RCC 7860 (cell line): ENCODE data around the gene MISP.
"Not testable (repeated sequence)": the region's sequence is repeated elsewhere in the genome, so short reads cannot be mapped to it uniquely, and the experiment has no call there.

Experiments used
- DNase-seq: peaks from one replicate; pipeline ENCODE4 v3.0.0-alpha.2; 2015; ENCODE audit warnings: low spot score
- FAIRE-seq: peaks from 2 replicates; lab custom pipeline; 2012; peaks lifted over from hg19 to GRCh38; lab: Jason Lieb, UNC

Gene MISP

DNA sequence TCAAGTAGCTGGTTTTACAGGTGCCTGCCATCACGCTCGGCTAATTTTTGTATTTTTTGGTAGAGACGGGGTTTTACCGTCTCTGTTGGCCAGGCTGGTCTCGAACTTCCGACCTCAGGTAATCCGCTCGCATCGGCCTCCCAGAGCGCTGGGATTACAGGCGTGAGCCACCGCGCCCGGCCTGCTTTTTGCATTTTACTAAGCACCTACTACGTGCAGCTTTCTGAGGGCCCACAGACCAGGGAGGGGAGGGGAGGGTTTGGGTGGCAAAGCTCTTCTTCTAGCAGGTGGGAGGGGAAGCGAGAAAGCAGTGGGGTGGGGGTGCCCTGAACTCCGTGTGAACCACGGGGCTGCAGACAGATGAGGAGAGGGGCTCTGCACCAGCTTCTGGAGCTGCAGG, 27.2 kb upstream of the MISP start:
- no peak for DNase-seq
- no peak for FAIRE-seq

DNA sequence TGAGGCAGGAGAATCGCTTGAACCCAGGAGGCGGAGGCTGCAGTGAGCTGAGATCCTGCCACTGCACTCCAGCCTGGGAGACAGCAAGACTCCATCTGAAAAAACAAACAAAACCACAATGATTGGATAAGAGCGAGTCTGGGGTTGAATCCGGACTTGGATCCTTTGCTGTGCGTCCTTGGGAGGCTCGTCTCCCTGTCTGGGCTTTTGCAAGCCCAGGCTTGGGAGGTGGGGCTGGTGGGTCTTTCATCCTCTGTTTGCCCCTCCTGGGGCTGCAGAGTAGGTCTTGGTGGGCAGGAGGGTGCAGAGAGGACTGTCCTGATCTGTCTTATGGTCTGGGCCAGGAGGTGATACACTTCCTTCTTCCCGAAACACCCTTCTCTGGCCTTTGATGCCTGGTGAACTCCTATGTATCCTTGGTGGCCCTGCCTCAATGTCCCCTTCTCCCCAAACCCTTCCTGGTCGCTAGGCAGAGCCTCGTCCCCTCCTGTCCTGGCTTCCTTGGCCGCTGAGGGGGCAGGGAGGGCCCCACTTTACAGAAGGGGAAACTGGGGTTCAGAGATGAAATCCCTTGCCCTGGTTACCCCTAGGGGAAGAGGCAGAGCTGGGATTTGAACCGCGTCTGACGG, 25.3 kb upstream of the MISP start:
- FAIRE-seq (no peak), DNase-seq (no peak)

DNA sequence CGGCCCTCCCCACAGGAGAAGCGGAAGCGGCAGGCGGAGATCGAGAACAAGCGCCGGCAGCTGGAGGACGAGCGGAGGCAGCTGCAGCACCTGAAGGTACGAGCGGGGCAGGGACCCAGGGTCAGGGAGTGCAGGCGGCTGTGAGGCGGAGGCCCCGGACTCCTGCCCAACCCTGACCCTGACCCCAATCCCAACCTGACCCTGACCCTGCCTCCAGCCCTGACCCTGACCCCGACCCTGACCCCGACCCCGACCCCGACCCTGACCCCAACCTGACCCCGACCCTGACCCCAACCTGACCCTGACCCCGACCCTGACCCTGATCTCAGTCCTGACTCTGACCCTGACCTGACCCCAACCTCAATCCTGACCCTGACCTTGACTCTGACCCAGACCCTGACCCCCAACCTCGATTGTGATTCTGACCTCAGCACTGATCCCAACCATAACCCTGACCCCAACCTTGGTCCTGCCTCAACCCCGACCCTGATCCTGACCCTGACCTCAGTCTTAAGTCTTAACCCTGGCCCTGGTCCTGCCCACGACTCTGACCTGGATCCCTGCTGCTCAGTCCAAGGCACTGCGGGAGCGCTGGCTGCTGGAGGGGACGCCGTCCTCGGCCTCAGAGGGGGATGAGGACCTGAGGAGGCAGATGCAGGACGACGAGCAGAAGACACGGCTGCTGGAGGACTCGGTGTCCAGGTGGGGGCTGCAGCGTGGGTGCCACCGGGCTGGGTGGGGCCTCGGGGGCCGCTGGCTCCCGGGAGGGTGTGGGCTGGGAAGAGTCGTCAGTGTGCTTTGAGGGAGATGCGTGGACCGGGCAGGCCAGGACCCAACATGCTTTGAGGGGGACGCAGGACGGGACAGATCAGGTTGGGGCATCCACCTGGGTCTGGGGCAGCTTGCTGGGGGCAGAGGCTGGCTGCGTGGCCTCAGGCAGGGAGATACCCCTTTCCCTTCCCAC, 23.6 kb upstream of the MISP start:
- FAIRE-seq (no peak), DNase-seq (no peak)

DNA sequence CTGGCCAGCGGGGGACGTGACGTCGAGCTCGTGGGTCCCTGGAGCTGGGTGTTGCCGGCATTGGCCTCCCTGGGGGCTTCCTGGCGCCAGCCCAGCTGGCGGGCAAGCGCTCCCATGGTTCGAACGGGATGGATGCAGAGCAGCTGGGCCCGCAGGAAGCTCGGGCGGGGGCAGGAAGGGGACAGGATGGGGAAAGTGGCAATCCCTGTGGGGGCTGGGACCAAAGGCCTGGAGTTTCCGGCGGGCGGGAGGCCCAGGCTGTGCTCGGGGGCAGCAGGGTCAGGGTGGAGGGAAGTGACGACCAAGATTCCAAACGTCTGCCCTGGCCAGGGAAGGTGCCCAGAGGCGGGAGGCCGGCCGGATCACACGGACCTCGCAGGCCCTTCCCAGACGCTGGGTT, 22.9 kb upstream of the MISP start:
- FAIRE-seq, result no peak
- DNase-seq, result no peak

DNA sequence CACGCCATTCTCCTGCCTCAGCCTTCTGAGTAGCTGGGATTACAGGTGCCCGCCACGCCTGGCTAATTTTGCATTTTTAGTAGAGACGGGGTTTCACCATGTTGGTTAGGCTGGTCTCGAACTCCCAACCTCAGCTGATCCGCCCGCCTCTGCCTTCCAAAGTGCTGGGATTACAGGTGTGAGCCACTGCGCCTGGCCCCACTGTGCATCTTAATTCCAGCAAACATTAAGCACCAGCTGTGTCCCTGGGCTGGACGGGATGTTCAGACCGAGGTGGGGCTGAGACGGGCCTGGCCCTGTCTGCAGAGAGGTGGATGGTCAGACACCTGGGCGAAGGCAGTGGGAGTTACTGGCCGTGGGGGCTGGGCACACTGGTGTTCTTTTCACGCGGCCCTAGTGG, 21.3 kb upstream of the MISP start:
- DNase-seq, FAIRE-seq: not testable (repeated sequence)

DNA sequence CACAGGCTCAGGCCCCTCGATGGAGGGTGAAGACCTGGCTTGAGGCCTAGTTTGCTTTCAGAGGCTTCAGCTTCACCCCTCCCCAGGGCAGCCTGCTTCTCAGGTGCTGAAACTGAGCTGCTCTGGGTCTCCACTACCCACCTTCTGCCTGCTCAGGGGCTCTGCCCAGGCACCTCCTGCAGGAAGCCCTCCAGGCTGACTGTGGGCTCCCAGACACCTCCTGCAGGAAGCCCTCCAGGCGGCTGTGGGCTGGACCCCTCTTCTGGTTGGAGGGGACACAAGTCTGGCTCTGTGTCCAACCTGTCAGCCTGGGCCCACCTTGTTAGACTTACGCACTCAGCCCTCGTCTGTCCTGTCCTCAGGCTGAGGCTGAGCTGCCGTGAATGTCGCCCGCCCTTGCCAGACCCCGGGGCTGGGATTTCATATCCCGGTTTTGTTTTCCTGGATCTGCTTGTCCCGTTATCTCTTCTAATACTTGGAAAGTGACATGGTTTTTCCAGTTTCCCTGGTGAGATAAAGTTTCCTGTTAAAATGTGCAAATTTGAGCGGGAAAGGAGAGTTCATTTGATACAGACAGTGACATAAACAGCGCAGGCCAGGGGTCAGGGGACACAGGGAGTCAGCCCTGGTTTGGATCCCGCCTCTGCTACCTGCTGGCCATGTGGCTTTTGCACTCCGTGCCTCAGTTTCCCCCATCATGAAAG, 20.8 kb upstream of the MISP start:
- FAIRE-seq (no peak), DNase-seq (no peak)

DNA sequence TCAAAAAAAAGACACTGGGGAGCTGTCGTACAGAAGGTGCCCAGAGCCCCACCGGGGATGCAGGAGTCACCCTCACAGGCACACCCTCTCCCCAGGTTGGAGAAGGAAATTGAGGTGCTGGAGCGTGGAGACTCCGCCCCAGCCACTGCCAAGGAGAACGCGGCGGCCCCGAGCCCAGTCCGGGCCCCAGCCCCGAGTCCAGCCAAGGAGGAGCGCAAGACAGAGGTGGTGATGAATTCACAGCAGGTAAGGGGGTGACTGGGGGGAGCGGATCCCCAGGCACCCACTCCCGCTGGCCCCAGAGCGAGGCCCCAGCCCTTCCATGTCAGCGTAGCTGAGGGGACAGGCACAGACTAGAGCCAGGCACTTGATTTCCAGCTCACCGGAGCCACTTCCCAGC, 19.9 kb upstream of the MISP start:
- no peak for FAIRE-seq

DNA sequence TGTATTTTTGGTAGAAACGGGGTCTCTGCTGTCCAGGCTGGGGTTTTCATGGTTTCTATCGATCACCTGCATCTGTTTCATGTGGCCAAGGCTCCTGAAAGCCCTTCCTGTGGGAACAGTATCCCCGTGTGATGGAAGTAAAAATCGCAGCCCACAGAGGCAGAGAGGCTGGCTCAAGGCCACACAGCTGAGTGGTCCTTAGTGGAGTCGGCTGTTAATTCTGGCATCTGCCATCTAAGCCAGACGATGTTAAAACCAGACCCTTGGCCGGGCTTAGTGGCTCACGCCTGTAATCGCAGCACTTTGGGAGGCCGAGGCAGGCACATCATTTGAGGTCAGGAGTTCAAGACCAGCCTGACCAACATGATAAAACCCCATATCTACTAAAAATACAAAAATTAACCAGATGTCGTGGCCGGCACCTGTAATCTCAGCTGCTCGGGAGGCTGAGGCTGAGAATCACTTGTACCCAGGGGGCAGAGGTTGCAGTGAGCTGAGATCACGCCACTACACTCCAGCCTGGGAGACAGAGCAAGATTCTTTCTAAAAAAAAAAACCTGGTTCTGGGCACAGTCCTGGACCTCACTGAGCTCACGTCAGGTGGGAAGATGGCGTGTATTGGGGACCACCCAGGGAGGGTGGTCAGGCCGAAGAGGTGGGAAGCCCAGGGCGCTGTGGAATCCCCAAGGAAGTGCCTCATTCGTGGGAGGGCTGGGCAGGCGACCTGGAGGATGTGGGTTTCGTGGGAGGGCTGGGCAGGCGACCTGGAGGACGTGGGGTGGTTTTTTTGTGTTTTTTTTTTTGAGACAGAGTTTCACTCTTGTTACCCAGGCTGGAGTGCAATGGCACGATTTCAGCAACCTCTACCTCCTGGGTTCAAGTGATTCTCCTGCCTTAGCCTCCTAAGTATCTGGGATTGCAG, 18.5 kb upstream of the MISP start:
- FAIRE-seq, result no peak

More for the DNA sequence above, 19.9 kb upstream of the MISP start:
- no peak for DNase-seq

DNA sequence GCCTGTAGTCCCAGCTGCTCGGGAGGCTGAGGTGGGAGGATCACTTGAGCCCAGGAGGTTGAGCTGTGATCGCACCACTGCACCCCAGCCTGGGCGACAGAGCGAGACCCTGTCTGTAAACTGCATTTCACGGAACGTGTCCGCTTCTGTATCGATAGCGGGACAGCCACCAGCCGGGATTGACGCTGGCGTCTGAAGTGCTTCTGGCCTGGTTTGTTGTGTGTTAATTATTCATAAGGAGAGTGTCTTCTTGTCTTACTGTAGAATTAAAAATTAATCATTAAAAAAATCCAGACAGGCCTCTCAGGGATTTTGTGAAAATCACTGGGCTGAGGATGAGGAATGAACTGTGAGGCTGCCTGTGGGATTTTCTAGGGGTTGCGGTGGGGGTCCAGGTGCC, 16.2 kb upstream of the MISP start:
- DNase-seq (peak; percentile 54), FAIRE-seq (peak; percentile 79)

More for the DNA sequence above, 18.5 kb upstream of the MISP start:
- DNase-seq, result no peak

DNA sequence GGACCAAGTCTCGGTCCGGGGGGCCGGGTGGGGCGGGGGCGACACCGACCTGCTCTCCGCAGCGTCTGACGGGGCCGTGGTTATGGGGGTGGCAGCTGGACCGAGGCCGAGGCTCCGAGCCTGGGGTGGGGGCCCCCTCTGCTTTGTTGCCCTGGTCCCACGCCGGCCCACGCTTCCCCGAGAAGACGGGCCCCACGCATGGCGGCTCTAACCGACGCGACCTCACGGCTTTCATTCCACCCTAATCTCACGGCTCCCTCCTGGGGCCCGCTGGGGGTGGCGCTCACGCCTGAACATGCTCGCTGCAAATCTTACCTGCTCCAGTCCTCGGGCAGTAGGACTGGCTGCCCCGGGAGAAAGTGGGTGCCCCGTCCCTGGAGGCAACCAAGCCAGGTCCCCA, 14.8 kb upstream of the MISP start:
- DNase-seq (no peak), FAIRE-seq (no peak)

DNA sequence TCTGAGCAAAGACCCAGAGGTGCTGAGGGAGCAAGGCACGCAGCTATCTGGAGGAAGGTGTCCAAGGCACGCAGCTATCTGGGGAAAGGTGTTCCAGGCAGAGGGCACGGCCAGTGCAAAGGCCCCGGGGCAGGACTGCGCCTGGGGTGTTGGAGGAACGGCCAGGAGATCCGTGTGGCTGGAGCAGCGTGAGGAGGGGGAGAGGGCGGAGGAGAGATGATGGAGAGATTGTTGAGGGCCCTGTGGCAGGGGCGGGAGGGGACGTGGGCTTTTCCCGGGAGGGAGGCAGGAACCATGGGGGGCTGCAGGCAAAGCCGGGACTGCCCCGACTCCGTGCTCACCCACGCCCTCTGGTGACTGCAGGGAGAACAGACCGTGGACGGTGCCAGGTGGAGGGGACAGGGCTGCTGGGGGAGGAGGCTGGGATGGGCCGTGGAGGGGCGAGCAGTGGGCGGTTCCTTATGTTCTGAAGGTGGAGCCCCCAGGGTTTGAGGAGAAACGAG, 13.3 kb upstream of the MISP start:
- FAIRE-seq (no peak), DNase-seq (no peak)

DNA sequence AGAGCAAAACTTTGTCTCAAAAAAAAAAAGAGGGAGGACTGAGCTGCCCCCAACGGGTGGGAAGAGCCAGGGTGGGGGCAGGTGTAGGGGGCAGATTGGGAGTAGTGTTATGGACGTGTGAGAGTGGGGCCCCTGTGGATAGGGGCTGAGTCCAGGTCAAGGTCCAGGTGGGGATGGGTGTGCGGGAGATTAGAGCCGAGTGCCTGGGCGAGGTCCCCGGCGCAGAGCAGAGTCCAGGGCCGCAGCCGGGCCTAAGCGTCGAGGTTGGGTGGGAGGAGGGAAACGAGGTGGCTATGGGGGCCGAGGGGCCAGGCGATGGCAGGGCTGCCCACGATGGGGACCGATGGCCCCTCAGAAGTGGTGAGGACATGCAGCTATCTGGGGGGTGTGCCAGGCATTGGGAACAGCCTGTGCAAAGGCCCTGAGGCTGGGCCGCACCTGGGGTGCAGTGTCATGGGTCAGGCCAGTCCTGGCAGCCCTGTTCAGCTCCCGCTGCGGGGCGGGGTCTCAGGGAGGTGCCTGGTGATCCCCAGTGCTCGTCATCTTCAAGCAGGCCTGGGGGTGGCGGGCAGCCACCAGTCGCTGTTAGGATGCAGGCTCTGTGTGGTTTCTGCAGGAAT, 12.3 kb upstream of the MISP start:
- DNase-seq, result no peak
- no peak for FAIRE-seq

DNA sequence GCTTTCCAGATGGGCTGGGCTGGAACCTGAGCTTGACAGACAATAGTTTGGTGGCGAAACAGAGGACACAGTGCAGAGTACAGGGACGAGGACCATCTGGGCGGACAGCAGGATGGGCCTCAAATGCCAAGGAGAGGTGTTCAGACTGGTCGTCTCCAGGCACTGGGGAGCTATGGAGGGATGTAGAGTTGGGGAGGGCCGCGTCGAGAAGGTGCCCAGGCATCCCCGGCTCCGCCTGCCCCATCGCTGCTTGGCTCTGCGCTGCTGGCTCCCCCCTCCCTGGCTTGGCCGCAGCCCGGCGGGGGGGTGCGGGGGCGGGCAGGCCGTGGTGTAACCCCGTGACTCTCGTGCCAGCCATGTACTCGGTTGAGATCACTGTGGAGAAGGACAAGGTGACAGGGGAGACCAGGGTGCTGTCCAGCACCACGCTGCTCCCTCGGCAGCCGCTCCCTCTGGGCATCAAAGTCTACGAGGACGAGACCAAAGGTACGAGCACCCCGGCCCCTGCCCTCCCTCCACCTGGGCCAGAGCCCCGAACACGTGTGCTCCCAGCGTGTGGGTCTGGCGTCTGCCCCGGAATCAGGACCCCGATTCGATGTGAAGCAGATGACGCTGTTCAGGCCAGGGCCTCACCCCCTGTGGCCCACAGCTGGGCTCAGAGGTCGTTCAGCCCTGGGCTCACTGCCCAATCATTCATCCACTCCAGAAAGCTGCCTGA, 10.8 kb upstream of the MISP start:
- DNase-seq, result no peak
- no peak for FAIRE-seq

DNA sequence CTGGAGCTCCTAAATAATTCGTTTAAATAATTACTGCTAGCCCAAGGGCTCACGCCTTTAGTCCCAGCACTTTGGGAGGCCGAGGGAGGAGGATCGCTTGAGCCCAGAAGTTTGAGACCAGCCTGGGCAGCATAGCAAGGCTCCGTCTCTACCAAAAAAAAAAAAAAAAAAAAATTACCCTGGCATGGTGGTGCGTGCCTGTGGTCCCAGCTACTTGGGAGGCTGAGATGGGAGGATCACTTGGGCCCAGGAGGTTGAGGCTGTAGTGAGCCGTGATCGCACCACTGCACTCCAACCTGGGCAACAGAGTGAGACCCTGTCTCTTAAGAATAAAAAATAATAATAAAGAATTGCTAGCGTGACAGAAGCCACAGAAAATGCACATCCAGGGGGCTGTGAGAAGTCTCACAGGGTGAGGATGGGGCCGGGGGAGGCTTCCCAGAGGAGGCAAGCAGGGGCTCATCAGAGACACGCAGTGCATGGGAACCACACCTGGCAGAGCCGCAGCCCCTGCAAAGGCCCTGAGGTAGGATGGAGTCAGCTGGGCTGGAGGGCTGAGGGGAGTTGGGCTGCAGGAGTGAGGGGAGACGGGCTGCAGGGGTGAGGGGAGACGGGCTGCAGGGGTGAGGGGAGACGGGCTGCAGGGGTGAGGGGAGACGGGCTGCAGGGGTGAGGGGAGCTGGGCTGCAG, 10.0 kb upstream of the MISP start:
- not testable (repeated sequence) for DNase-seq, FAIRE-seq

DNA sequence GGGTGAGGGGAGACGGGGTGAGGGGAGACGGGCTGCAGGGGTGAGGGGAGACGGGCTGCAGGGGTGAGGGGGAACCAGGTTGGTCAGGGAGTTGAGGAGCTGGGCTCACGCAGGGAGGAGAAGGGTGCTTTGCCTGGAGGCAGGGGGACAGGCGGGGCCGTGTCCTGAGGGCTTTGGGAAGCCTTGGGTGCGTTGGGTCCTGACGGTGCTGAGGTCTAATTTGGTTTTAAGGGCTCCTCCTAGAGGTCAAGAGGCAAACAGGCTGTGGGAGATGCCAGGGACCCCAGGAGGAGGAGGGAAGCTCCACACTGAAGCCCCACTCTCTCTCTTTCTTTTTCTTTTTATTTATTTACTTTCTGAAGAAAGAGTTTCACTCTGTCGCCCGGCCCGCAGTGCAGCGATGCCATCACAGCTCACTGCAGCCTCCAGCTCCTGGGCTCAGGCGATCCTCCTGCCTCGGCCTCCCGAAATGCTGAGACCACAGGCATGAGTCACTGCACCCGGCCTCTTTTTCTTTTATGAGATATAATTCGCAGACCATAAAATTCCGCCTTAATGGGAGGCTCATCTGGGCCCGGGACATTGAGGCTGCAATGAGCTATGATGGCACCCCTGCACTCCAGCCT, 9.3 kb upstream of the MISP start:
- FAIRE-seq (no peak), DNase-seq (no peak)

DNA sequence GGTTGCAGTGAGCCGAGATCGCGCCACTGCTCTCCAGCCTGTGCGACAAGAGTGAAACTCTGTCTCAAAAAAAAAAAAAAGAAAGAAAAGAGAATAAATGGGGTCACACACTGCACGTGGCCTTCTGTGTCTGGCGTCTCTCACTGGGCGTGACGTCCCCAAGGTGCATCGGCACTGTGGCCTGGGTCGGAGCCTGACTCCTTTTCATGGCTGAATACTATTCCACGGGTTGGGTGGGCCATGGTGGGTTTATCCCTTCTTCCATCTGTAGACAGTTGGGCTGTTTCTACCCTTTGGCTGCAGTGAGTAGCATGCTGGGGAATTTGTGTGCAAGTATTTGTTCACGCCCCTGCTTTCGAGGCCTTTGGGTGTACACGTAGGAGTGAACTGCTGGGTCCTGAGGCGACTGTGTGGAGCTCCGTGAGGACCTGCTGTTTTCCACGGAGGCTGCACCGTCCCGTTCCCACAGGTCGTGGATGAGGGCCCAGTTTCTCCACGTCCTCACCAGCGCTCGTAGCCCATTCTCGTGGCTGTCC, 8.3 kb upstream of the MISP start:
- FAIRE-seq (no peak), DNase-seq (no peak)

DNA sequence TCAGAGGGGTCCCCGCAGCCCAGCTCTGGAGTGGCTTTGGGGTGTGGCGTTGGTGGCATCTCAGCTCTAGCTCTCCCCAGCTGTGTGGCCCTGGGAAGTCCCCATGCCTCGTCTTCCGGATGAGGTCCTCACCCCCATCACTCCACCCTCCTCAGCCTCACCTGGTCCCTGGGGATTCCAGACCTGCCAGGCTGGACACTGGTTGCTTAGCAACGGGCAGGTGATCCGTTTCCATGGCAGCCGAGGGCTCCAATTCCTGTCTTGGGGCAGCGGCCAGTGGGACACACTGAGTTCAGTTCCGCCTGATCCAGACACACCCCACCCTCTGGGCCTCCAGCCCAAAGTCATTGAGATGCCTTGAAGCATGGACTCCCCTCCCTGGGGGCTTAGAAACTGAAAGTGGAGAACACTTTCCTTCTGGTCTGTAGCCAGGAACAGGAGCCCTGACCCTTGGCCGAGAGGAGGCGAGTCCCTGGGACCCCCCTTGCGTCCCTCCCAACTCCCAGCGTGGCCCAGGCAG, 7.7 kb upstream of the MISP start:
- DNase-seq, result no peak
- no peak for FAIRE-seq

DNA sequence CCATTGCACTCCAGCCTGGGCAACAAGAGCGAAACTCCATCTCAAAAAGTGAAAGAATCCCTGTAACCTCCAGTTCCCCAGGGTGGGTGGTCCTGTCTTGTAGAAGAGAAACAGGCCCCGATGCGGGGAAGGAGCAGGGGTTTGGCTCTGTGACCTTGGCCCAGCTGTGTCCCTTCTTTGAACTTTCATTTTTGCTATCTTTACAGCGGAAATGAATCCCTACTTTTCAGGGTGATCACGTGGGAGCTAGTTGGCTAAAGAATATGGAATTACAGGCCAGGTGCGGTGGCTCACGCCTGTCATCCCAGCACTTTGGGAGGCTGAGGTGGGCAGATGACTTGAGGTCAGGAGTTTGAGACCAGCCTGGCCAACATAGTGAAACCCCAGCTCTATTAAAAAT, 5.8 kb upstream of the MISP start:
- not testable (repeated sequence) for FAIRE-seq, DNase-seq
